ENCODE results near the gene RRP12.
"Not testable (repeated sequence)": the region's sequence is repeated elsewhere in the genome, so short reads cannot be mapped to it uniquely, and the experiment has no call there.

RRP12 gene

GRCh38 chr10:97349752-97350513 is 51.2 kb downstream of the RRP12 start:
- TF ChIP-seq ZNF274 (IDR thresholded peaks at IDR 0.05; ENCODE audit: low read depth, low read length), result no peak
- H3K4me3 ChIP-seq (ENCODE audit: low read length), result no peak overlapping the region

DNA sequence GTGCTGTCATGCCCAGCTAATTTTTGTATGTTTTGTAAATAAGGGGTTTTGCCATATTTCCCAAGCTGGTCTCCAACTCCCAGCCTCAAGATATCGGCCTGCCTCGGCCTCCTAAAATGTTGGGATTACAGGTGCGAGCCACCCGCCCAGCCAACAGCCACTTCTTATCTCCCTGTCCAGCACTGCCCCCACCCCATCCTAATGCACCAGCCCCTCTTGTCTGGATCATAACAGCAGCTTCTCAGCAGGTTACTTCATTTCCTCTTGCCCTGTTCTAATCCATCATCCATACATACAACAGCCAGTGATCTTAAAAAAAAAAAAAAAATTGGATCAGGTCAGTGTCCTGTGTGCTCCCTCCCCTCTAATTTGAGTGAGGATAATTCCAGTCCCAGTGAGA is 53.8 kb downstream of the RRP12 start:
- H3K4me3 ChIP-seq (ENCODE audit: low read length), result no peak overlapping the region
- TF ChIP-seq ZNF274 (IDR thresholded peaks at IDR 0.05; ENCODE audit: low read depth, low read length), result no peak

DNA sequence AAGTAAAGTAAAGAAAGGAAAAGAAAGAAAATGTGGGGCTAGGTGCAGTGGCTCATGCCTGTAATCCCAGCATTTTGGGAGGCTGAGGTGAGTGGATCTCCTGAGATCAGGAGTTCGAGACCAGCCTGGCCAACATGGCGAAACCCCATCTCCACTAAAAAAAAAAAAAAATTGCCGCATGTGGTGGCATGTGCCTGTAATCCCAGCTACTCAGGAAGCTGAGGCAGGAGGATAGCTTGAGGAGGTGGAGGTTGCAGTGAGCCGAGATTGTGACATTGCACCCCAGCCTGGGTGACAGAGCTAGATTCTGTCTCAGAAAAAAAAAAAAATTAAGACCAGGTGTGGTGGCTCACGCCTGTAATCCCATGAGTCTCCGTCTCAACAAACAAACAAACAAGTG is 57.5 kb downstream of the RRP12 start:
- H3K4me3 ChIP-seq (ENCODE audit: low read length), result not testable (repeated sequence)

DNA sequence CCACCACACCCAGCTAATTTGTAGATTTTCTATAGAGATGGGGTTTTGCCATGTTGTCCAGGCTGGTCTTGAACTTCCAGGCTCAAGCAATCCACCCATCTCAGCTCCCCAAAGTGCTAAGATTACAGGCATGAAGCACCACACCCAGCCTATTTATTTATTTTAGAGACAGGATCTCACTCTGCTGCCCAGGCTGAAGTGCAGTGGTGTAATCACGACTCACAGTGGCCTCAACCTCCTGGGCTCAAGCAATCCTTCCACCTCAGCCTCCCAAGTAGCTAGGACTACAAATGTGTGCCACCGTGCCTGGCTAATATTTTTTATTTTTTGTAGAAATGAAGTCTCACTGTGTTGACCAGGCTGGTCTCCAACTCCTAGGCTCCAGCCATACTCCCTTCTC is 59.7 kb downstream of the RRP12 start:
- no peak for TF ChIP-seq ZNF274 (IDR thresholded peaks at IDR 0.05; ENCODE audit: low read depth, low read length)
- no peak overlapping the region for H3K4me3 ChIP-seq (ENCODE audit: low read length)

DNA sequence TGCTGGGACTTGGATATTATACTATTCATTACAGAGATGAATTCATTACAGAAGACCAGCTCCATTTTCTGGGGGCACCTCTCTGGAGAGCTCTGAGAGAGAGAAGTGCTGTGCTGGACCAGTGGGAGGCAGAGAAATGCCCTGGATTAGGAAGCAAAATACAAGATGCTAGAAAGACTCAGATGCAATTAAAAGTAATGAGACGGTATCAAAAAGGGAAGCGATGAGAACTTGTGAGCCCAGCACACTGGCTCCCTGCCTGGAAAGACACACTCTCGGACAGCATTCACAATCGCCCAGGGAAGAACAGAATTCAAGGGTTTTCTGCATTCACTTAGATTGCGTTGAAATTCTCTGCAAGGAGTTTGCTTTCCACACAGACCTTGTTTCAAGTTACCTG is 63.1 kb downstream of the RRP12 start:
- no peak overlapping the region for H3K4me3 ChIP-seq (ENCODE audit: low read length)
- TF ChIP-seq ZNF274 (IDR thresholded peaks at IDR 0.05; ENCODE audit: low read depth, low read length), result no peak

DNA sequence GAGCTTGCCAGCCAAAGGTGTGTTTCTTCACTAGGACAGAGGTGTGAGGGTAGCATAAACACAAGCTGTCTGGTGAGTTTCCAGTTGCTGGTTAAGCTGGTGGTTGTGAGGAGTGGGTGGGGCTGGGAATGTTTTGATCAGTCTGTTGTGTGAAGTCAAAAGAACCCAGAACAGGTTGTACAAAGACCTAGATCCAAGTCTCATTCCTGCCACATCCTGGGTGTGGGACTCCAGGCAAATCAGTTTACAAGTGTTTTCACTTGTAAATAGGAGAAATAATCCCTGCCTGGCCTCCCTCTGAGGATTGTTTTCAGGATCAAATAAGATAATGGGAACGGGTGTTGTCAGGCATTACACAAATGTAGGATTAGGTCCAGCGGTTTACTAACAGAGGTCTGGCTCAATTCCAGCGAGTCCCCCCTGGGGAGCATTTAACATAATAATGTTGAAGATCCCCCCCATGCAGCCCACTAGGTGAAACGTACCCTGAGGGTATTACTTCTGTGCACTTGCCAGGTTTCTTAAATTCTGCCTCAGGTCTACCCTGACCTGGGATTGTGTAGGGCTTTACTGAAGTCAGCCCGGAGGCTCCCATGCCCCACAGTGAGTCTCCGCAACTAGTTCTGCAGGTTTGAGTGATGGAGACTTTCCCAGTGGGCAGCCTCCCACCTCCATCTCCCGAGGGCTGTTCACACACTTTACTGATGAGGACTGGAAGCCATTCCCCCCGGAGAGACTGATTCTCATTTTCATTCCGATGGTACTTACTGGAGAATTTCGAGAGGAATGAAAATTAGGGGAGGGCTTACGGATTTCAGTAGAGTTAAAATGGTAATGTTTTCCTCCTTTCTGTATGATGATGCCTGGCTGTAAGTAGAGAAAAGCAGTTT is 64.0 kb downstream of the RRP12 start:
- H3K4me3 ChIP-seq (ENCODE audit: low read length), result no peak overlapping the region
- TF ChIP-seq ZNF274 (IDR thresholded peaks at IDR 0.05; ENCODE audit: low read depth, low read length), result no peak

DNA sequence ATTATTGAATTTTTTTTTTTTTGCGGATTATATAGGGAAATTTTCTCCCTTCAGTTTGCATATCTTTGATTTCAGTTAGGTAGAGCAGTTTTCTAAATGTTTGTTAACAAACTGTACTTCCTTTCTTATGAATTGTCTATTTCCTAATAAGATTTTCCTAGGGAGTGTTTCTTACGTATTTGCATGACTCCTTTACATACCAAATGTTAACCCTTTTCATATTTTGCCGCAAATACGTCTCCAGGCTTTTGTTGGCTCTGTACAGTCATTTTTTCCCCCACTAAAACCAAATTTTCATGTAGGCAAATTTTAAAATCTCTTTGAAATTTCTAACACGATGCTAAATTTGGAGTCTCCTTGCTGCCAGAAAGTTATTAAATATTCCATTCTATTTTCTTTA is 64.7 kb downstream of the RRP12 start:
- H3K4me3 ChIP-seq (ENCODE audit: low read length), result no peak overlapping the region
- TF ChIP-seq ZNF274 (IDR thresholded peaks at IDR 0.05; ENCODE audit: low read depth, low read length), result no peak

- H3K4me3 ChIP-seq (ENCODE audit: low read length), result no peak overlapping the region
- TF ChIP-seq ZNF274 (IDR thresholded peaks at IDR 0.05; ENCODE audit: low read depth, low read length), result no peak
Measured at GRCh38 chr10:97336006-97336405, 65.1 kb downstream of the RRP12 start.

GRCh38 chr10:97335188-97335619 is 65.9 kb downstream of the RRP12 start:
- peak overlapping the region; percentile 93; the same call in 1 of the 2 replicates for H3K4me3 ChIP-seq (ENCODE audit: low read length)
- TF ChIP-seq ZNF274 (IDR thresholded peaks at IDR 0.05; ENCODE audit: low read depth, low read length), result no peak

- peak within 1 kb of the TSS; percentile 93 for H3K4me3 ChIP-seq (ENCODE audit: low read length)
- TF ChIP-seq ZNF274 (IDR thresholded peaks at IDR 0.05; ENCODE audit: low read depth, low read length), result no peak
Measured at GRCh38 chr10:97334370-97335175, 66.6 kb downstream of the RRP12 start, which contains the start of gene FRAT2. Gene FRAT2 (minus strand): TSS chr10:97334729. CDS start chr10:97334572, 157 bp downstream.

- TF ChIP-seq ZNF274 (IDR thresholded peaks at IDR 0.05; ENCODE audit: low read depth, low read length), result no peak
- H3K4me3 ChIP-seq (ENCODE audit: low read length), result peak overlapping the region; percentile 93
Measured at GRCh38 chr10:97333601-97334369, 67.4 kb downstream of the RRP12 start.

DNA sequence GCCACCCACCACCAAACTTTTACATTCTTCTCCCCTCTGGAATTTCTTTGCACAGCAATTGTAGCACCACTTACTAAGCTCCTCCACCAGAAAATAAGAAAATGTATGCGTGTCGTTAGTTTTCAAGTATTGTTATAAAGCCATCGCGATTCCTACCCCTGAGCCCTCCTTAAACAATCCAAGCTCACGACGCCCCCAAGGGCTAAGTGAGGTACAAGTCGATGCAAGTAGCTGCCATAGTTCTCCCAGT is 67.9 kb downstream of the RRP12 start:
- TF ChIP-seq ZNF274 (IDR thresholded peaks at IDR 0.05; ENCODE audit: low read depth, low read length), result no peak
- H3K4me3 ChIP-seq (ENCODE audit: low read length), result peak overlapping the region; percentile 93

DNA sequence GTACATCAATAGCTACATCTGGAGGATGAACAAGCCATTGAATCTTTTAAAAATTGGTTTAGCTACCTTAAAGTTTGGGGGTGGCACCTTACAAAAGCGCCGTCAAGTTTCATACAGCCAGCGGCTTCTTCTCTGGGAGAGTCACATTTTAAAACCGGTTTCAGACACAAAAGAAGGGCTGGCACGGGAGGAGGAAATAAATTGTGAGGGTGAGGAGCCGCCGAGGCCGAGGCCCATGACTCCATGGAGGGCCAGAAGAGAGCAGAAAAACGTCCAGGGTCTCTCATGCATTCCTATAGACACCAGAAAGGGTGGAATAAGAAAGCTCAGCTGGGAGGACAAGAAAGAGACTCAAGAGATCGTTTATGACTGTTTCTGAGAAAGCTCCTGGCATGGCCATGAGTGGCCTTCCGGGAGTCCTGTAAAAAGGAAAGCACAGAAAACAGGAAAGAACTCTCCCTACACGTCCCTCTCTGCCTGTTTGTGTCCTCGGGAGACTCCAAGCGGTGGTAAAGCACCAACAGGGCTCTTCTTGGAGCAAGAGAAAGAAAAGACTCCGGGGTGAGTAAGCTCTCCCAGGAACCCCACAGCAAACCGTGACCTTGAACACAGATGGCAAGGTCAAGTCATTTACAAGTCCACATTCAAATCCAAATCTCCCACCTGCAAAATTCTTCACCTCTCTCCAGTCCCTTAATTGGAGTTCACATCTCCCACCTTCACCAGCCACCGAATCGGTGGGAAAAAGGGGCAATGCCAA is 68.4 kb downstream of the RRP12 start:
- no peak for TF ChIP-seq ZNF274 (IDR thresholded peaks at IDR 0.05; ENCODE audit: low read depth, low read length)
- H3K4me3 ChIP-seq (ENCODE audit: low read length), result peak overlapping the region; percentile 93
